ENCODE data around the gene ALPK1. TPM values are rescaled to one million over a fixed set of nuclear protein-coding genes. Genes with fewer than 3 reads are reported as not detected.
"Not testable (repeated sequence)": the region's sequence is repeated elsewhere in the genome, so short reads cannot be mapped to it uniquely, and the experiment has no call there.

ALPK1 gene
- total RNA-seq, 5 donors from 2014 or later (not counting 1 experiment from before 2014, with no cell fraction given) = 8.3 to 22.9 (median 9.3) TPM

DNA sequence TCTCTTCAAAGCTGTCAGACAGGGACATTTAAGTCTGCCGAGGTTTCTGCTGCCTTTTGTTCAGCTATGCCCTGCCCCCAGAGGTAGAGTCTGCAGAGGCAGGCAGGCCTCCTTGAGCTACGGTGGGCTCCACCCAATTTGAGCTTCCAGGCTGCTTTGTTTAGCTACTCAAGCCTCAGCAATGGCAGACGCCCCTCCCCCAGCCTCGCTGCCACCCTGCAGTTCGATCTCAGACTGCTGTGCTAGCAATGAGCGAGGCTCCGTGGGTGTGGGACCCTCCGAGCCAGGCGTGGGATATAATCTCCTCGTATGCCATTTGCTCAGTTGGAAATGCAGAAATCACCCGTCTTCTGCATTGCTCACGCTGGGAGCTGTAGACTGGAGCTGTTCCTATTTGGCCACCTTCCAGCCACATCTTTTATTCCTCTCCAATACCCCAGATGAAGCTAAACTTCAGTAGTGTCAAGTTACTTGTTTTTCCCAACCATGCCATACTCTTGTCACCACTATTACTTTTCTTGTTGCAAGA lies 12.2 kb downstream of the ALPK1 start:
- peak overlapping the region; percentile 39 for H3K27ac ChIP-seq (ENCODE audit: low read length)
- 18% methylated on average over 12 of the region's 12 CpGs for WGBS (ENCODE audit: insufficient coverage)
- peak overlapping the region; percentile 74 to 76 (median 76) for H3K4me3 Mint-ChIP-seq
- DNase-seq (peak in 28 of 35 experiments; percentile 29 to 81 (median 60)), ATAC-seq (replicated peaks in 1 of 4) (peak in 2 of 4 experiments; percentile 53 to 76)
- H3K27ac Mint-ChIP-seq = peak overlapping the region; percentile 89 to 97
- H3K27me3 ChIP-seq (replicated peaks in 1 of 2; ENCODE audit: control insufficient read depth in 2 of 2, extremely low read depth in 1 of 2, insufficient read depth in 2 of 2, low read length in 1 of 2); H3K9me3 ChIP-seq; H3K36me3 ChIP-seq (ENCODE audit: control insufficient read depth in 2 of 2, extremely low read depth in 1 of 2, insufficient read depth in 1 of 2, low read length in 1 of 2); H3K4me1 ChIP-seq (ENCODE audit: control insufficient read depth in 1 of 2, extremely low read depth in 1 of 2, insufficient read depth in 2 of 2, low read length in 2 of 2); H3K9me3 Mint-ChIP-seq; H3K27me3 Mint-ChIP-seq: not testable (repeated sequence)
- H3K36me3 Mint-ChIP-seq = peaks cover 13% of the 10 kb centered on the region
- CTCF ChIA-PET = interaction anchor here (0.8 to 1.9 kb wide), 4 partner anchors 11 to 75 kb away, joined by 3 to 6 read pairs (median 4); no protein-coding TSS in a partner anchor
- H3K4me3 ChIP-seq (ENCODE audit: control insufficient read depth in 1 of 2, extremely low read depth in 1 of 2, low read length in 1 of 2) = peak overlapping the region; percentile 11 to 25
- POLR2A ChIA-PET = interaction anchor here in 1 of 2 donors (0.8 kb wide), 1 partner anchor 12 kb away, joined by 3 read pairs; no protein-coding TSS in a partner anchor
- peaks cover 29 to 34% (median 32%) of the 10 kb centered on the region in 3 donors for H3K4me1 Mint-ChIP-seq

DNA sequence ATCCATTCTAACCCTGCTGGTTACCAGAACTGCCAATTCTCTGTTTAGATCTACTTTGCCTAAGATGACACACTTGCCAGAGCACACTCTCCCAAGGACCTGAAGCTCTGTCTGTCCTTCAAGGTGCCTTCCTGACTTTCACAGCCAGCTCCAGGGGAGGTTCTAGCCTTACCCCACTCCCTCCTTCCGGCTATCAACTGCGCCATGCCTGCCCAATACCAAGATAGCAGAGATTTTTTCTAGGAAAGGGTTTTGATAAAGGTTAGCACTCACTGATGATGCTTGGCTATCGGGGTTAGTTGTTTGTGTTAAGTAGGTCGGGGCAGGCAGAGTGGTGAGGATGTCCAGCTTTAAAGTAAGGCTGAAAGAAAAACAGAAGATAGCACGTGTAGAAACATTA lies 14.3 kb downstream of the ALPK1 start:
- H3K9me3 Mint-ChIP-seq = no peaks in the 10 kb centered on the region
- Histone ChIP-seq H3K27ac (ENCODE audit: low read length) (no peak overlapping the region), H3K9me3 (no peaks in the 10 kb centered on the region), H3K4me3 (ENCODE audit: control insufficient read depth in 1 of 2, extremely low read depth in 1 of 2, low read length in 1 of 2) (no peak overlapping the region), H3K27me3 (replicated peaks in 1 of 2; ENCODE audit: control insufficient read depth in 2 of 2, extremely low read depth in 1 of 2, insufficient read depth in 2 of 2, low read length in 1 of 2) (no peaks in the 10 kb centered on the region), H3K4me1 (ENCODE audit: control insufficient read depth in 1 of 2, extremely low read depth in 1 of 2, insufficient read depth in 2 of 2, low read length in 2 of 2) (peaks cover 0 to 4% of the 10 kb centered on the region in 2 experiments), H3K36me3 (ENCODE audit: control insufficient read depth in 2 of 2, extremely low read depth in 1 of 2, insufficient read depth in 1 of 2, low read length in 1 of 2) (no peaks in the 10 kb centered on the region)
- WGBS (ENCODE audit: insufficient coverage) = 84% methylated on average over 2 of the region's 5 CpGs
- no peaks in the 10 kb centered on the region for H3K27me3 Mint-ChIP-seq
- ATAC-seq (replicated peaks in 1 of 4) = no peak
- H3K36me3 Mint-ChIP-seq = peaks cover 19% of the 10 kb centered on the region
- peaks cover 29 to 33% (median 31%) of the 10 kb centered on the region in 3 donors for H3K4me1 Mint-ChIP-seq
- H3K4me3 Mint-ChIP-seq = no peak overlapping the region
- H3K27ac Mint-ChIP-seq = no peak overlapping the region
- CTCF ChIA-PET = interaction anchor here in 1 of 2 donors (0.6 to 0.7 kb wide), 2 partner anchors 284 to 303 kb away, joined by 3 to 4 read pairs; no protein-coding TSS in a partner anchor
- POLR2A ChIA-PET = no interaction called here
- DNase-seq = no peak

DNA sequence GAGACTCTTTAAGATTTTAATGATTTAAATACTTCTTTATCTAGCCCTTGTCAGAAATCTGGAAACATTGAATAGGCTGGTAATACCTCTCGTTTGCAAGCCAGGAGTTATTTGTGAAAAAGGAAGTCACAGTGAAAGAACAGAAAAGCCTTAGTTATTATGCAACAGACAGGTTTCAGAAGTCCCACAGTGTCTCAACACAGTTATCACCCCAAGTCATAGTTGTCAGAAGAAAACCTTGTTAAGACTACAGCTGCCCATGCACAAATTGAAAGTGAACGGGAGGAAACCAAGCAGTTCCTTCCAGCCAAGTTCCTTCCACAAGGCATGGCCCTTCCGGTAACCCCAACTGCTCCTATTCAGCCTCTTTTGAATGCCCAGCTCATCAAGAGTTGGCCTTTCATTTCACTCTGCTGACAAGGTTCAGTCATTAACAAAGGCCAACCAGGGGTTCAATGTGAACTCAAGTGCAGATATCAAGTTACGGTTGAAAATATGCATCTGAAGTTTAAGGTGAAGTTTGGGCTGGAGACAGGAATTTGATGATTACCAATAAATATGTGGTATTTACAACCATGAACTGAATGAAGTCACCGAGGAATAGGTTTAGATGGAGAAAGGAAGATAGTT lies 15.6 kb downstream of the ALPK1 start:
- CTCF ChIA-PET = interaction anchor here in 1 of 2 donors (0.6 kb wide), 1 partner anchor 46 kb away, joined by 3 read pairs; no protein-coding TSS in a partner anchor
- no peaks in the 10 kb centered on the region for H3K36me3 ChIP-seq (ENCODE audit: control insufficient read depth in 2 of 2, extremely low read depth in 1 of 2, insufficient read depth in 1 of 2, low read length in 1 of 2)
- no peak for ATAC-seq (replicated peaks in 1 of 4)
- H3K27me3 ChIP-seq (replicated peaks in 1 of 2; ENCODE audit: control insufficient read depth in 2 of 2, extremely low read depth in 1 of 2, insufficient read depth in 2 of 2, low read length in 1 of 2) = no peaks in the 10 kb centered on the region
- Mint-ChIP-seq H3K27ac (no peak overlapping the region), H3K36me3 (peaks cover 14% of the 10 kb centered on the region), H3K27me3 (no peaks in the 10 kb centered on the region), H3K9me3 (no peaks in the 10 kb centered on the region), H3K4me1 (peaks cover 19 to 27% (median 23%) of the 10 kb centered on the region in 3 donors), H3K4me3 (no peak overlapping the region)
- WGBS (ENCODE audit: insufficient coverage) = 100% methylated on average over 1 of the region's 5 CpGs
- H3K4me3 ChIP-seq (ENCODE audit: control insufficient read depth in 1 of 2, extremely low read depth in 1 of 2, low read length in 1 of 2) = no peak overlapping the region
- H3K9me3 ChIP-seq = no peaks in the 10 kb centered on the region
- peak overlapping the region; percentile 19 for H3K27ac ChIP-seq (ENCODE audit: low read length)
- DNase-seq = no peak
- peaks cover 0 to 4% of the 10 kb centered on the region in 2 experiments for H3K4me1 ChIP-seq (ENCODE audit: control insufficient read depth in 1 of 2, extremely low read depth in 1 of 2, insufficient read depth in 2 of 2, low read length in 2 of 2)
- POLR2A ChIA-PET = no interaction called here

DNA sequence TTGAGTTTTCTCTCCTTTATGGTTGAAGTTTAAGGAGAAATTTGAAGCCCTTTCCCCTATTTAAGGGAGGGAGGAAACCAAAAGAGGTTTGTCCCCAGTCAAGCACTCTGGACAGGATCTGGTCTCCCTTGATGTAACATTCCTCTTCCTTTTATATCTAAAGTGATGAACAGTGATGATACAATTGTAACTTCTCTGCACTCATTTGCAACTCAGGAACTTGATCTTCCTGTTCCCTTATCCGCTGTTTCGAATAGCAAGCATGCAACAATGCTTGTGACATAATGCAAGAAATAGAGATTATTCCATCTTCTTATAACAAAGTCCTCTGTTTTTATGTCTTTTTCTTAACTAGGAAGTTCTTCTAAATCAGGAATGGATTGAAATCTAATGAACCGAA lies 18.3 kb downstream of the ALPK1 start:
- Mint-ChIP-seq H3K9me3 (no peaks in the 10 kb centered on the region), H3K27me3 (no peaks in the 10 kb centered on the region), H3K36me3 (peaks cover 10% of the 10 kb centered on the region), H3K27ac (no peak overlapping the region), H3K4me3 (no peak overlapping the region), H3K4me1 (peaks cover 3 to 7% (median 6%) of the 10 kb centered on the region in 3 donors)
- ATAC-seq (replicated peaks in 1 of 4) (no peak), DNase-seq (no peak)
- H3K4me3 ChIP-seq (ENCODE audit: control insufficient read depth in 1 of 2, extremely low read depth in 1 of 2, low read length in 1 of 2) = no peak overlapping the region
- no peaks in the 10 kb centered on the region for H3K4me1 ChIP-seq (ENCODE audit: control insufficient read depth in 1 of 2, extremely low read depth in 1 of 2, insufficient read depth in 2 of 2, low read length in 2 of 2)
- H3K9me3 ChIP-seq = no peaks in the 10 kb centered on the region
- no peak overlapping the region for H3K27ac ChIP-seq (ENCODE audit: low read length)
- no CpG with 5 or more reads among the region's 3 CpGs for WGBS (ENCODE audit: insufficient coverage)
- CTCF ChIA-PET = interaction anchor here (0.7 kb wide), 2 partner anchors 674 to 1901 kb away, joined by 4 to 5 read pairs; no protein-coding TSS in a partner anchor
- H3K36me3 ChIP-seq (ENCODE audit: control insufficient read depth in 2 of 2, extremely low read depth in 1 of 2, insufficient read depth in 1 of 2, low read length in 1 of 2) = no peaks in the 10 kb centered on the region
- H3K27me3 ChIP-seq (replicated peaks in 1 of 2; ENCODE audit: control insufficient read depth in 2 of 2, extremely low read depth in 1 of 2, insufficient read depth in 2 of 2, low read length in 1 of 2) = no peaks in the 10 kb centered on the region
- POLR2A ChIA-PET = no interaction called here

DNA sequence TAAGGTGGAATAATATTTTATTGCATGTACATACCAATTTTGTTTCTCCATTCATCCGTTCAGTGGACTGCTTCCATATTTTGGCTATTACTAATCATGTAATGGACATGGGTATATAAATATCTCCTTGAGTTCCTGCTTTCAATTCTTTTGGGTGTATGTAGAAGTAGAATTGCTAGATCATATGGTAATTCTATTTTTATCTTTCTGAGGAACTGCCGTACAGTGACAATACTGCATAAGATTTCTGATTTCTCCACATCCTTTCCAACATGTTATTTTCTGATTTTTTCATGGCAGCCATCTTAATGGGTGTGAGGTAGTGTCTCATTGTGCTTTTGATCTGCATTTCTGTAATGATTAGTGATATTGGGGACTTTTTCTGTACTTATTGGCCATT lies 19.2 kb downstream of the ALPK1 start:
- H3K36me3 Mint-ChIP-seq = peaks cover 10% of the 10 kb centered on the region
- H3K9me3 Mint-ChIP-seq = no peaks in the 10 kb centered on the region
- H3K36me3 ChIP-seq (ENCODE audit: control insufficient read depth in 2 of 2, extremely low read depth in 1 of 2, insufficient read depth in 1 of 2, low read length in 1 of 2) = no peaks in the 10 kb centered on the region
- ChIA-PET POLR2A (no interaction called here), CTCF (no interaction called here)
- H3K4me1 Mint-ChIP-seq = peaks cover 6 to 10% (median 10%) of the 10 kb centered on the region in 3 donors
- no peaks in the 10 kb centered on the region for H3K4me1 ChIP-seq (ENCODE audit: control insufficient read depth in 1 of 2, extremely low read depth in 1 of 2, insufficient read depth in 2 of 2, low read length in 2 of 2)
- no CpG with 5 or more reads among the region's 2 CpGs for WGBS (ENCODE audit: insufficient coverage)
- DNase-seq (no peak), ATAC-seq (replicated peaks in 1 of 4) (no peak)
- no peaks in the 10 kb centered on the region for H3K27me3 Mint-ChIP-seq
- no peak overlapping the region for H3K27ac Mint-ChIP-seq
- no peaks in the 10 kb centered on the region for H3K27me3 ChIP-seq (replicated peaks in 1 of 2; ENCODE audit: control insufficient read depth in 2 of 2, extremely low read depth in 1 of 2, insufficient read depth in 2 of 2, low read length in 1 of 2)
- H3K4me3 Mint-ChIP-seq = no peak overlapping the region
- H3K27ac ChIP-seq (ENCODE audit: low read length) = no peak overlapping the region
- no peak overlapping the region for H3K4me3 ChIP-seq (ENCODE audit: control insufficient read depth in 1 of 2, extremely low read depth in 1 of 2, low read length in 1 of 2)
- no peaks in the 10 kb centered on the region for H3K9me3 ChIP-seq

DNA sequence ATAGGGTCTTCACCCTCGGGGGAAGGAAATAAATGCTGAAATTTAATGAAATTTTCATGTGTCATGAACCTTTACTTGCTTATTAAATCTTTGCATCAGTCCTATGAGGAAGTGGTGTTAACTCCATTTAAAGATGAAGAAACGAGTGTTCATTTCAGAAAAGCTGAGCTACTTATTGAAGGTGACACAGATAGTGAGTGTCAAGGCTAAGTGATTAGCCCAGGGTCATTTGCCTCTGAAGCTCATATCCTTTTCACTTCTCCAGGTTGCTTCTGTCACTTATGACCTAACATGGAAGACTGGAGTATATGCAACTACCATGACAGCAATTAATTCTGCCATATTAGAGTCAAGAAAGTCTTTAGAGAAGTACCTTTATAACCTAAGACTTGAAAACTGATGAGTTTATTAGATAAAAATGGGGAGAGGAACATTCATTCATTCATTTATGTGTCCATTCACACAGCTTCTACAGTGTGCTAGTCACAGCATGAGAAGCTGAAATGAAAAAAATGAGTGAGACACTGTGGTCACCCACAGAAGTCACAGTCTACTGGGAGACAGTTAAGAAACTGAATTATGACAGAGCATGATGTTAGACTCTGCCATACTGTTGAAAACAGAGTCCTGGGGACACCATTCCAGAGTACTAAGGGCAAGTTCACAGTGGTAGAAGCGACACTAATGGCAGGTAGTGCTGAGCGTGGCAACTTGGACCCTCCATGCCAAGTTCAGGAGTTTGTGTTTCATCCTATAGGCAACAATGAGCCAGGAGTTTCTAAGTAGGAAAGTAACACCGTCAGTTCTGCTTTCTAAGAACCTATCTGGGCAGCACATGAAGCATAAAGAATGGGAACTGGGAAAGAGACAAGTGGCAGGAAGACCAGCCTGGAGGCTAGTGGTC lies 21.3 kb downstream of the ALPK1 start:
- POLR2A ChIA-PET = interaction anchor here in 1 of 2 donors (0.6 kb wide), 1 partner anchor 17 kb away, joined by 8 read pairs; no protein-coding TSS in a partner anchor

More for the DNA sequence above, 21.3 kb downstream of the ALPK1 start:
- no peak overlapping the region for H3K27ac Mint-ChIP-seq
- ATAC-seq (replicated peaks in 1 of 4) (no peak), DNase-seq (no peak)
- H3K27ac ChIP-seq (ENCODE audit: low read length) = no peak overlapping the region
- 100% methylated on average over 3 of the region's 5 CpGs for WGBS (ENCODE audit: insufficient coverage)
- no peaks in the 10 kb centered on the region for H3K9me3 ChIP-seq
- no peaks in the 10 kb centered on the region for H3K27me3 Mint-ChIP-seq
- no peak overlapping the region for H3K4me3 ChIP-seq (ENCODE audit: control insufficient read depth in 1 of 2, extremely low read depth in 1 of 2, low read length in 1 of 2)
- H3K36me3 ChIP-seq (ENCODE audit: control insufficient read depth in 2 of 2, extremely low read depth in 1 of 2, insufficient read depth in 1 of 2, low read length in 1 of 2) = no peaks in the 10 kb centered on the region
- peaks cover 7% of the 10 kb centered on the region for H3K36me3 Mint-ChIP-seq
- H3K4me3 Mint-ChIP-seq = no peak overlapping the region
- no peaks in the 10 kb centered on the region for H3K27me3 ChIP-seq (replicated peaks in 1 of 2; ENCODE audit: control insufficient read depth in 2 of 2, extremely low read depth in 1 of 2, insufficient read depth in 2 of 2, low read length in 1 of 2)
- H3K4me1 Mint-ChIP-seq = peaks cover 13 to 18% (median 16%) of the 10 kb centered on the region in 3 donors
- H3K4me1 ChIP-seq (ENCODE audit: control insufficient read depth in 1 of 2, extremely low read depth in 1 of 2, insufficient read depth in 2 of 2, low read length in 2 of 2) = peaks cover 0 to 5% of the 10 kb centered on the region in 2 experiments
- CTCF ChIA-PET = no interaction called here
- H3K9me3 Mint-ChIP-seq = no peaks in the 10 kb centered on the region
